Activated gamma-delta T cell treated with Interleukin-2 at 50 U/mL for 16 hours (primary cell): Measurements from ENCODE around the gene CHRNB4.
"Not testable (repeated sequence)": the region's sequence is repeated elsewhere in the genome, so short reads cannot be mapped to it uniquely, and the experiment has no call there.

Experiments used
- DNase-seq: peaks from one replicate; pipeline ENCODE4 v3.0.0-alpha.2; 2020

The CHRNB4 gene

DNA sequence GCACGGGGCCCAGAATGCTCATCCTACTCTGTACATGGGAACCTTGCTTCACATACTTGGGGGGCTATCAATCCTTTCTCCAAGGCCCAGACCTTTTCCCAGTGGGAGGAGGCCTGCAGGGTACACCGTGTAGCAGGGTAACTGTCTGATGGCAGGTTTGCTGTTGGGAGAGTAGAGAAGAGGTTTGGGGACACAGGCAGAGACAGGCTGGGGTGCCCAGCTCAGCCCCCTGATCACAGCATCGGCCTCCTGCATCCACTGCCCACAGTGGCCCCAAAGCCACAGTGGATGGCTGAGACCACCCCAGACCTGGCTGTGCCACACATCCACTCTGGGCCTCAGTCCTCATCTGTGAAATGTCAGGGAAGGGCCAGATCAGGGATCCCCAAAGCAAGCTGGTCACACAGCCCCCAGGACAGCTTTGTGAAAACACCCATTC, 25.8 kb downstream of the CHRNB4 start:
- no peak for DNase-seq

DNA sequence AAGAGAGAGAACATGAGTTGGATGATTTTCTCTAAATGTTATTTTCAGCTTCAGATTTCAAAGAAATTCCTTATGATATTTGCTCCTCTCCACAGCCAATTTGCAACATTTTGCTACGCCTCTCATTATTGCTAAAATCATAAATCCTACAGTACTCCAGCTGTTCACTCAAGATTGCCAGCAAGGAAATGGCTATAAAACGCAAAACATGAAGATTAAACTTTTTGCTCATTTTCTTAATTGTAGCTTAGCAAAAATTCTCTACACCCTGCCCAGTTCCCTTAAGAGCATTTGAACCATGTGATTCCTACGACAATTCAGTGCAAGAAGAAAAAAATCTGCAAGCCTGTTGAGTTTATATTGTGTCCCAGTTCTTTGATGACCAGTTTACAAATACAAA, 27.0 kb downstream of the CHRNB4 start:
- DNase-seq = no peak

DNA sequence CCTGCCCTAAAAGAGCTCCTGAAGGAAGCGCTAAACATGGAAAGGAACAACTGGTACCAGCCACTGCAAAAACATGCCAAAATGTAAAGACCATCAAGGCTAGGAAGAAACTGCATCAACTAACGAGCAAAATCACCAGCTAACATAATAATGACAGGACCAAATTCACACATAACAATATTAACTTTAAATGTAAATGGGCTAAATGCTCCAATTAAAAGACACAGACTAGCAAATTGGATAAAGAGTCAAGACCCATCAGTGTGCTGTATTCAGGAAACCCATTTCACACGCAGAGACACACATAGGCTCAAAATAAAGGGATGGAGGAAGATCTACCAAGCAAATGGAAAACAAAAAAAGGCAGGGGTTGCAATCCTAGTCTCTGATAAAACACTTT, 31.5 kb downstream of the CHRNB4 start:
- not testable (repeated sequence) for DNase-seq

DNA sequence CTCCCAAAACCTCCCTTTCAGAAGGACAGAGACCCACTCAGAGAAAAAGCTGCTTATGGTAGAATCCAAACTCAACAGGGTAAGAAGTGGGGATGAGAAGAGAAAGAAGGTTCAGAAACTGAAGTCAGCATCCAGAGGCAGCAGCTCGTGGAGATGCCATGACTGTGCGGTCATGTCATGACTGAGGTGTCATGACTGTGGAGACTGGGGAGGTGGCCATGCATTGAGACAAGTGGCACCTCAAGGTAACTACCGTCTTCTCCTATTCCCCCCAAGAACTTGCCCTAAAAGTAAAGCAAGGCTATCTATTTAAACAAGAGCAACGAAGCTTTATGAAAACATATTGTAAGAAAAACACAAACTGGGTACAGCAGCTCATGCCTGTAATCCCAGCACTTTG, 35.3 kb downstream of the CHRNB4 start:
- DNase-seq = no peak

DNA sequence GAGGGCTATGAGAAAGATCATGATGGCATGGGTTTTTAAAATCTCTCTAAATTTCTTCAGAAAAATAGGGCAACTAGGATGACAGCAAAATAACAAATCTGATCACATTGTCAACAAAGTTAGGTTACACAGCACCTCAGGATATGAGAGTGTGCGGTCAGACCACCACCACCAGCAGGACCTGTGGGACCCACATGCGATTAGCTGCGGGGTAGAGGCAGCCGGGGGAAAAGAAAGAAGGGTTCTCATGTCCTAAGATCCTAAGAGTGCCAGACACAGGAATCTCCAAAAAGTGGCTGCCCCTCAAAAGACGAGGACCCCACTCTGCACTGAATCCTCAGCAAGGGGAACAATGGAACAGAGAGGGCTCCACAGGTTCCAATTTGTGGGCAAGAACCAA, 35.8 kb downstream of the CHRNB4 start:
- DNase-seq = no peak

DNA sequence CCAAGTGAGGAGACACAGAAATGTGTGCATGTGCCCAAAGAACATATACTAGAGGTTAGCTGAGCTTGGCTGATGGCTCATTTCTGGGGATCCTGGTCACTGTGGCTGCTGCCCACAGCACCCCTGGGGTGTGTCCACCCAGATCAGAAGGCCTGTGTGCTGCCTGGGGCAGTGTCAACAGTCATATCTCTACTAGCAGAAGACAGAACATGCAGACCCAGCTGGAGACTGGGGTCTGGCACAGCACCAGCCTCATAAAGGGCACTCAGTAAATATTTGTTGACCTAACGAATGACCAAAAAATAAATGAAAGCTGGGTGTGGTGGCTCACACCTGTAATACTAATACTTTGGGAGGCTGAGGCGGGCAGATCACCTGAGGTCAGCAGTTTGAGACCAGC, 36.6 kb downstream of the CHRNB4 start:
- DNase-seq = no peak

DNA sequence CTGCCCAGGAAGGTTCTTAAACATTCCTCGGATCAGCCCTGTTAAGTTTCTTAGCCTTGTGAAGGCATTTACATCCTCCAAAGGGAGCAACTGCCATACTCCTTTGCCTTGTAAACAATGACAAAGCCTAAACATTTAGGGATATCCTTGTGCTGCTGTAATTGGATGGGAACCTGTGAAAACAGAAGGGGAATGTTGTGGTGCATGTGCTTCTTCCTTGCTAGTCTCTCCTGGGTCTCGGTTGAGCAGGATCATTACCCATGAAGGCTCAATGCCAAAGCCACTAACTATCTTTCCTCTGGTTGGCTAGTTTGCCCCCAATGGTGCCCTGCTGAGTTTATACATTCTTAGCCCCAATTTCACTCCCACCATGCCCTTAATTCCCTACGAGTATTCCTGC, 37.5 kb downstream of the CHRNB4 start:
- no peak for DNase-seq

DNA sequence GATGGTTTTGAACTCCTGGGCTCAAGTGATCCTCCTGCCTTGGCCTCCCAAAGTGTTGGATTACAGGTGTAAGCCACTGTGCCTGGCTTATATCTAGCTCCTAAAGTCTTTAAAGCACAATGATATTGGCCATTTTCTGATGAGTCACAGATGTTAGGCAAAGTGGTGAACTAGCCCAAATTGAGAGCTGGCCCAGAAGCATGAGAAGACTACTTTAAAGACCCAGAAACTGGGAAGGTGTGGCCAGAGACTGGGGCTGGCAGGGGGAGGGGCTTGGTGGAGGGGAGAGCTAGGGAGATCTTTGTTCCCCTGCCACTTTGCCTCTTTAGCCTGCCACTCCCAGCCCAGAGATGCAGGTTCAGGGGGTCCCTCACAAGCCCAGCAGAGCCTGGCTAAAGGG, 41.8 kb downstream of the CHRNB4 start:
- no peak for DNase-seq

DNA sequence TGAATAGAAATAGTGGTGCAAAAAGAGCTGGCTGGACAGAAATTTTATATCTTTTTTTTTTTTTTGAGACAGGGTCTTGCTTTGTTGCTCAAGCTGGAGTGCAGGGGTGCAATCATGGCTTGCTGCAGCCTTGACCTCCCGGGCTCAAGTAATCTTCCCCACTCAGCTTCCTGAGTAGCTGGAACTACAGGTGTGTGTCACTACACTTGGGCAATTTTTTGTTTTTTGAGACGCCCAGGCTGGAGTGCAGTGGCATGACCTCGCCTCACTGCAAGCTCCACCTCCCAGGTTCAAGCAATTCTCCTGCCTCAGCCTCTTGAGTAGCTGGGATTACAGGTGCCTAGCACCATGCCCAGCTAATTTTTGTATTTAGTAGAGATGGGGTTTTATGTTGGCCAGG, 42.7 kb downstream of the CHRNB4 start:
- no peak for DNase-seq

DNA sequence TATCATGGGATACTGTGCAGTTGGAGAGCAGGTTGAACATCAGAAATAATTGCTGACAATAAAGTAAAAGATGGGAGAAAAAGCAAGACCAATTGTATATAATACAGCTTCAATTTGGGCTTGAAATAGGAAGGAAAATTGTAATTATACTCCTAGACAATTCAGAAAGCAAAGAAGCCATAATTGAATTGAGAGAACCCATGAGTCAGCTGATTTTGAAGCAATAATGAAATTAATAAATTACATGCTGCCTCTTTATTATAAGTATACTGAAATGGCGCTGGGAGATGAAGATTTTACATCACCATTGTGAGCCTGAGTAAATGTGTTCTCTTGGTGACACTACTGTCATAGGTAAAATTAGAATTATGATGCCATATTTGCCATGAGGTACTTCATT, 43.4 kb downstream of the CHRNB4 start:
- DNase-seq = no peak

DNA sequence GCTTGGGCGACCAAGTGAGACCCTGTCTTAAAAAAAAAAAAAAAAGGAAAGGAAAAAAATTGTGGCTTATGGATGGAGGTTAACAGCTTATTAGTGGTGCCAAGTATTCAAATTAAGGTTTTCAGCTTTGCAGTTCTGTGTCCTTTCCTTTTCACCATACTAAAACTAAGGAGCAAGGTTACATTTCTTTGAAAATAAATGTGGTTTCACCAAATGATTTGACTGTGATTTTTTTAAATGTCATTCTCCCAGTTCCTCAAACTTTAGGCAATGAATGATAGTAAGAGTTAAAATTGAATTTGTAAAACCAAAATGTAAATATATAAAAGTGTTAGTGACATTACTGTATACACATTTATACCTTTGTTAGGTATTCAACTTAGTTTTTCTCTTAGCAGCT, 66.1 kb downstream of the CHRNB4 start:
- DNase-seq = no peak
